A549 treated with AZD9567 at 1 μM for 4 hours (cell line): Measurements from ENCODE around the gene ERCC6. TPM values are rescaled to one million over a fixed set of nuclear protein-coding genes. Genes with fewer than 3 reads are reported as not detected.

Experiments
- total RNA-seq: library from RNA; stranded (reverse); fragments of 200-300 nt; extraction: Qiagen RNA extraction; gene quantifications from 5 replicates; pipeline ENCODE4 v1.2.3, GENCODE V29; 2022; ENCODE audit not compliant: insufficient read depth

ERCC6 gene
- 5.4 to 9.7 TPM (median 6.6 TPM) in 5 replicates for total RNA-seq

DNA sequence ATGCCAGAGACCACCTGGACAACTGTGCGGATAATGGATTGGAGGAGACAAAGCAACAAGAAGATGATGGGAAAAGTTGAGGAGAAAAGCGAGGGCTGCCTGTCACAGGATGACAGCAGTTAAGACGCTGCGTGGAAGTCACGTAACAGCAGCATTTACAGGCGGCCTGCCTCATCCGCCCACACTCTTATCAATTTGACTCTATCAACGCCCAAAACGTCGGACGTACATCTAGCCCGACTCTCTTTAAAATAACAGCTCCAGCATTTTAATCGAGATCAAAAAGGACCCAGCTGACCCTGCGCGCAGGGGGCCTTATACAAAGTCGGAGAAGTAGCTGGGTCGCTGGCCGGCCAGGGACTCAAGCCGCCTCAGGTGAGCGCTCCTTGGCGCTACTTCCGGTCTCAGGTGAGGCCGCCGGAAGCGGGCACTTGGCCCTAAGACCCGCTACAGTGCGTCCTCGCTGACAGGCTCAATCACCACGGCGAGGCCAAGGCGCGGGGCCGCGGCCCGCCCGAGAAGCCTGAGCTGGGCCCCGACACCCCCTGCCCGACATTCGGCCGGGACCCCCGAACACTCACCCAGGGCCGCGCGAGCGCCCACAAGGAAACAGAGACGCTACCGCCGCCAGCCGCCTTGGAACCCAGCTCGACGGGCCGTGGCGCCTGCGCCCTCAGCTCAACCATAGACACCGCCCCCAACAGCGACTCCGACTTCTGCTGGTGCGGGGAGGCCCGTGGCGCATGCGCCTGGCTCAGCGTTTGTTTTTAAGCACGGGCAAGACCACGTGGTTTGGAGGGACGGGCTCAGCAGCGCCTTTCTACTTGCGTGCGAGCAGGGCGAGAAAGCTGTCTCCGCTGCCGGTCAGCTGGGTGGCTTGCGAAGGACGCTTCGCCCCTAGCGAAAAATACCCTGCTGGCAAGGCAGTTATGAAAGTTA lies at the start of gene ERCC6:
TSS of gene ERCC6 (minus strand) at position 741 of the 939 bp plus-strand sequence.

Other genes with a start within 250 kb of the ERCC6 start
- gene C10orf71, start 240.0 kb downstream of the ERCC6 start, total RNA-seq, result not detected in 5 replicates
- gene DRGX, start 143.0 kb downstream of the ERCC6 start, total RNA-seq, result 0.02 TPM in 1 of 5 replicates, not detected in the others
- gene SLC18A3, start 71.2 kb upstream of the ERCC6 start, total RNA-seq, result 0.03 to 0.06 TPM in 2 of 5 replicates, not detected in the others
- not detected in 5 replicates for gene CHAT, start 74.9 kb upstream of the ERCC6 start, total RNA-seq
- not detected in 5 replicates for gene C10orf53, start 140.5 kb upstream of the ERCC6 start, total RNA-seq
- 0.22 to 0.35 TPM (median 0.27 TPM) in 4 of 5 replicates, not detected in the other for gene OGDHL, start 223.2 kb upstream of the ERCC6 start, total RNA-seq